PC-3 (cell line): ENCODE results near the gene CERT1.

ENCODE experiments used
- EZH2 ChIP-seq: fragments of 300-600 bp; sonication (generic); IDR thresholded peaks from one replicate; pipeline ENCODE4 v1.6.1; 2017; ENCODE audit warnings: antibody characterized with exemption, mild to moderate bottlenecking, low read length; ENCODE audit not compliant: unreplicated experiment
- EZH2phosphoT487 ChIP-seq: fragments of 300-600 bp; sonication (generic); IDR thresholded peaks from 2 replicates; pipeline ENCODE4 v1.6.1; 2018; ENCODE audit warnings: mild to moderate bottlenecking, antibody characterized with exemption, low read length, borderline replicate concordance
- TF ChIP-seq, protein P1 (sequence below): fragments of 300-600 bp; sonication (generic); conservative IDR thresholded peaks from 2 replicates; pipeline ENCODE4 v1.5.1; 2017; ENCODE audit warnings: antibody characterized with exemption, low read depth, mild to moderate bottlenecking, low read length

DNA sequence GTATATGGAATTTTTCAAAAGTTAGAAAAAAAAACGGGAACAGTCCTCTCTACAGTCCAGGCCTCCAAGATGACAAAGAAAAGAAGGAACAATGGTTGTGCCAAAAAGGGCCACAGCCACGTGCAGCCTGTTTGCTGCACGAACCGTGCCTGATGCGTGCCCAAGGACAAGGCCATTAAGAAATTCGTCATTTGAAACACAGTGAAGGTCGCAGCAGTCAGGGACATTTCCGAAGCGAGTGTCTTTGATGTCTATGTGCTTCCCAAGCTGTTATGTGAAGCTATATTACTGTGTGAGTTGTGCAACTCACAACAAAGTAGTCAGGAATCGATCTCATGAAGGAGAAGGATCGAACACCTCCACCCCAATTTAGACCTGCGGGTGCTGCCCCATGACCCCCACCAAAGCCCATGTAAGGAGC, 137.0 kb downstream of the CERT1 start:
- TF ChIP-seq EZH2phosphoT487 (no peak), EZH2 (no peak)
- TF ChIP-seq, protein P1, sequence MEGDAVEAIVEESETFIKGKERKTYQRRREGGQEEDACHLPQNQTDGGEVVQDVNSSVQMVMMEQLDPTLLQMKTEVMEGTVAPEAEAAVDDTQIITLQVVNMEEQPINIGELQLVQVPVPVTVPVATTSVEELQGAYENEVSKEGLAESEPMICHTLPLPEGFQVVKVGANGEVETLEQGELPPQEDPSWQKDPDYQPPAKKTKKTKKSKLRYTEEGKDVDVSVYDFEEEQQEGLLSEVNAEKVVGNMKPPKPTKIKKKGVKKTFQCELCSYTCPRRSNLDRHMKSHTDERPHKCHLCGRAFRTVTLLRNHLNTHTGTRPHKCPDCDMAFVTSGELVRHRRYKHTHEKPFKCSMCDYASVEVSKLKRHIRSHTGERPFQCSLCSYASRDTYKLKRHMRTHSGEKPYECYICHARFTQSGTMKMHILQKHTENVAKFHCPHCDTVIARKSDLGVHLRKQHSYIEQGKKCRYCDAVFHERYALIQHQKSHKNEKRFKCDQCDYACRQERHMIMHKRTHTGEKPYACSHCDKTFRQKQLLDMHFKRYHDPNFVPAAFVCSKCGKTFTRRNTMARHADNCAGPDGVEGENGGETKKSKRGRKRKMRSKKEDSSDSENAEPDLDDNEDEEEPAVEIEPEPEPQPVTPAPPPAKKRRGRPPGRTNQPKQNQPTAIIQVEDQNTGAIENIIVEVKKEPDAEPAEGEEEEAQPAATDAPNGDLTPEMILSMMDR: no peak
